Colonic mucosa (tissue), 4 donors: Measurements from ENCODE around the gene VEPH1. TPM values are rescaled to one million over a fixed set of nuclear protein-coding genes. Genes with fewer than 3 reads are reported as not detected.

Experiments used
- DNase-seq: peaks from one replicate; pipeline ENCODE4 v3.0.0-alpha.2; 2020
- H3K27ac ChIP-seq: fragments of 200-600 bp; one replicate; pipeline ENCODE4 v1.8.0; 2021
- H3K27me3 ChIP-seq: fragments of 200-600 bp; one replicate; pipeline ENCODE4 v1.8.0; 2021
- H3K36me3 ChIP-seq: fragments of 200-600 bp; one replicate; pipeline ENCODE4 v1.8.0; 2021
- H3K4me1 ChIP-seq: fragments of 200-600 bp; one replicate; pipeline ENCODE4 v1.8.0; 2021; ENCODE audit warnings: mild to moderate bottlenecking
- H3K4me3 ChIP-seq: fragments of 200-600 bp; one replicate; pipeline ENCODE4 v1.8.0; 2021
- H3K9ac ChIP-seq, 2 donors: one replicate each; pipeline ENCODE4 v1.7.0; 2013; ENCODE audit warnings: control low read depth in 2 of 2, low read depth in 2 of 2, low read length in 2 of 2
- H3K9me3 ChIP-seq: fragments of 200-600 bp; one replicate; pipeline ENCODE4 v1.8.0; 2021
- CTCF ChIP-seq: fragments of 200-600 bp; IDR thresholded peaks from one replicate; pipeline ENCODE4 v1.8.0; 2022; ENCODE audit warnings: antibody characterized with exemption, mild to moderate bottlenecking
- intact Hi-C: fragments of 100-400 bp; cut with DNase I; formaldehyde crosslinking; loops from one replicate; pipeline ENCODE4 v1.14.1; 2022
- total RNA-seq, 2 donors: library from RNA; stranded (reverse); fragmentation: NEBNext Ultra II Directional in 1 of 2; extraction: Animal tissue kit (Norgen Biotek cat#: 25700) in 1 of 2; gene quantifications; one replicate each; pipeline ENCODE4 v1.2.1, GENCODE V29; 2021
- donor health status: healthy.
- donor health status: DM: no; HTN: no; CAD: no.
- donor health status: DM: no; HTN: no; CAD: no.

Gene VEPH1
- total RNA-seq, 2 donors from 2014 or later: 1.3 to 2.7 TPM

GRCh38 chr3:157405457-157405856 is 97.8 kb downstream of the VEPH1 start:
- Histone ChIP-seq H3K9me3 (no peaks in the 10 kb centered on the region), H3K4me1 (no peaks in the 10 kb centered on the region), H3K27ac (no peak overlapping the region), H3K4me3 (no peak overlapping the region), H3K36me3 (no peaks in the 10 kb centered on the region), H3K9ac (no peak overlapping the region), H3K27me3 (no peaks in the 10 kb centered on the region)
- intact Hi-C loops: no loop called here
- no peak for TF ChIP-seq CTCF
- no peak for DNase-seq

DNA sequence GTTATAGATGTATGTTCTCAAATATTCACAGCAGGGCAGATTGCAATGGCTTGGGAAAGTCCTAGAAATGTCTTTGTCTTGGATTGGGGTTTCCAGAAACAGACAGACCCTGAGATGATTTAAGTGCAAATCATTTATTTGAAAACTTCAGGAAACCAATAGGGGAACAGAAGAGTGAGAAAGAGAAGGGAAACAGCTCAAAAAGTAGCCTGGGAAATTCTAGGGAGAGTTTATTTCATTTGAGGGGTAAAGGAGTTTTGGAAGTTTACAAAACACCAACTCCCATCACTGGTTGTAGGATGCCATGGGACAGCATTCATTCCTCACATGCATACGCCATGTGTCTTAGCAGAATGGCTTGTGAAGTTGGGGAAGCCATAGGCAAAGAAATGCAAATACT is 98.8 kb downstream of the VEPH1 start:
- Histone ChIP-seq H3K36me3 (no peaks in the 10 kb centered on the region), H3K9me3 (no peaks in the 10 kb centered on the region), H3K27ac (no peak overlapping the region), H3K9ac (no peak overlapping the region), H3K4me3 (no peak overlapping the region), H3K4me1 (no peaks in the 10 kb centered on the region), H3K27me3 (no peaks in the 10 kb centered on the region)
- intact Hi-C loops: no loop called here
- no peak for TF ChIP-seq CTCF
- DNase-seq: no peak

- intact Hi-C loops: no loop called here
- no peak overlapping the region for H3K4me3 ChIP-seq
- H3K9me3 ChIP-seq: no peaks in the 10 kb centered on the region
- H3K27ac ChIP-seq: no peak overlapping the region
- H3K4me1 ChIP-seq: no peaks in the 10 kb centered on the region
- H3K9ac ChIP-seq: no peak overlapping the region
- no peak for DNase-seq
- H3K27me3 ChIP-seq: no peaks in the 10 kb centered on the region
- TF ChIP-seq CTCF: no peak
- no peaks in the 10 kb centered on the region for H3K36me3 ChIP-seq
Observed at GRCh38 chr3:157398598-157398997, 104.6 kb downstream of the VEPH1 start.

DNA sequence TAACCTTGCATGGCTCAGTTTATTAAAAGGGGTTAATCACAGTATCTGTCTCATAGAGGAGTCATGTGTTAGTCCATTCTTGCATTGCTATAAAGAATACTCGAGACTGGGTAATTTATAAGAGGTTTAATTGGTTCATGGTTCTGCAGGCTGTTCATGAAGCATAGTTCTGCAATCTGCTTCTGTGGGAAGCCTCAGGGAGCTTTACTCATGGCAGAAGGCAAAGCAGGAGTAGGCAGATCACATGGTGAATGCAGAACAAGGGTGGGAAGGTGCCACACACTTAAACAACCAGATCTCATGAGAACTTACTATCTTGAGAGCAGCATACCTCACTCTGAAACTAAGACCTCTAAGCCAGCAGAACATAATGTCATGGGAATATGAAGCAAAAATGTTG is 108.8 kb downstream of the VEPH1 start:
- Histone ChIP-seq H3K27ac (no peak overlapping the region), H3K36me3 (no peaks in the 10 kb centered on the region), H3K4me1 (no peaks in the 10 kb centered on the region), H3K27me3 (no peaks in the 10 kb centered on the region), H3K9me3 (no peaks in the 10 kb centered on the region), H3K9ac (no peak overlapping the region), H3K4me3 (no peak overlapping the region)
- DNase-seq: no peak
- TF ChIP-seq CTCF: no peak
- intact Hi-C loops: no loop called here

- Histone ChIP-seq H3K4me1 (no peaks in the 10 kb centered on the region), H3K27me3 (no peaks in the 10 kb centered on the region), H3K4me3 (no peak overlapping the region), H3K9ac (no peak overlapping the region), H3K27ac (no peak overlapping the region), H3K9me3 (no peaks in the 10 kb centered on the region), H3K36me3 (no peaks in the 10 kb centered on the region)
- intact Hi-C loops: no loop called here
- TF ChIP-seq CTCF: no peak
- DNase-seq: no peak
Observed at GRCh38 chr3:157393113-157393512, 110.1 kb downstream of the VEPH1 start.

- H3K4me3 ChIP-seq: no peak overlapping the region
- intact Hi-C loops: no loop called here
Observed at GRCh38 chr3:157392104-157392503, 111.1 kb downstream of the VEPH1 start.

More at GRCh38 chr3:157392104-157392503, 111.1 kb downstream of the VEPH1 start:
- no peak for DNase-seq
- Histone ChIP-seq H3K9me3 (no peaks in the 10 kb centered on the region), H3K9ac (no peak overlapping the region), H3K36me3 (no peaks in the 10 kb centered on the region), H3K27me3 (no peaks in the 10 kb centered on the region), H3K4me1 (no peaks in the 10 kb centered on the region), H3K27ac (no peak overlapping the region)
- TF ChIP-seq CTCF: no peak
